Skeletal muscle satellite cell (primary cell): ENCODE measurements around the gene CBR4.
A peak's percentile ranks its signal among the peaks of the same experiment; 100 is the strongest.
"Not testable (repeated sequence)": the region's sequence is repeated elsewhere in the genome, so short reads cannot be mapped to it uniquely, and the experiment has no call there.

Experiments used
- H3K27me3 ChIP-seq: 2 replicates; pipeline ENCODE4 v1.7.0; 2013; ENCODE audit warnings: low read length; ENCODE audit not compliant: control insufficient read depth, insufficient read depth
- H3K36me3 ChIP-seq: 2 replicates; pipeline ENCODE4 v1.7.0; 2013; ENCODE audit warnings: mild to moderate bottlenecking, control low read depth, low read length; ENCODE audit not compliant: insufficient read depth
- H3K4me1 ChIP-seq: 2 replicates; pipeline ENCODE4 v1.7.0; 2013; ENCODE audit warnings: low read length; ENCODE audit not compliant: control insufficient read depth, insufficient read depth
- H3K4me2 ChIP-seq: 2 replicates; pipeline ENCODE4 v1.7.0; 2013; ENCODE audit warnings: mild to moderate bottlenecking, low read length
- H3K4me3 ChIP-seq: 2 replicates; pipeline ENCODE4 v1.7.0; 2013; ENCODE audit warnings: low read length
- H3K9ac ChIP-seq: 2 replicates; pipeline ENCODE4 v1.7.0; 2013; ENCODE audit warnings: mild to moderate bottlenecking, low read depth, low read length, moderate library complexity
- H3K9me3 ChIP-seq: replicated peaks from 2 replicates; pipeline ENCODE4 v1.7.0; 2013; ENCODE audit warnings: mild to moderate bottlenecking, control low read depth, low read length
- small RNA-seq: library from RNA; depleted of rRNA; stranded (forward); fragments of <200 nt; gene quantifications from one replicate; pipeline ENCODE3, GENCODE V24; 2012

Gene CBR4

DNA sequence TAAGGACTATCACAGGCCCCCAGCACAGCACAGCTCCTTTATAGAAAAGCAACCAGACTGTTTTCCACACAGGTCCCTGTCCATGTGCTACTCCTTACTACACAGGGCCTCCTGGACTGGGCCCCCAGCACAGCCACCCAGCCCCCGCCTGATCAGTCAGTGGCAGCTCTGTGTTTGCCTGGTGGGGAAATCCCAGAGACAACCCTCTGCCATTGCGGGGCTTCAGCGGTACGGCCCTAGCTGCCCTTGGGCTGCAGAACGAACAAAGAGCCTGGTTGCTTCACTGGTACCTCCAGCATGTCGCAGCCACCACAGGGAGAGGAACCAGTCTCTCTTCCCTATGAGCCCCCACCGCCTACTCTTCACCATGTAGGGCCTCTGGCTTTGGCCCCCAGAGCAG is 30.7 kb downstream of the CBR4 start:
- Histone ChIP-seq H3K9me3 (no peaks in the 10 kb centered on the region), H3K9ac (no peak overlapping the region), H3K4me2 (no peak overlapping the region), H3K4me1 (peaks cover 11% of the 10 kb centered on the region), H3K36me3 (peaks cover 25% of the 10 kb centered on the region), H3K27me3 (no peaks in the 10 kb centered on the region), H3K4me3 (no peak overlapping the region)

DNA sequence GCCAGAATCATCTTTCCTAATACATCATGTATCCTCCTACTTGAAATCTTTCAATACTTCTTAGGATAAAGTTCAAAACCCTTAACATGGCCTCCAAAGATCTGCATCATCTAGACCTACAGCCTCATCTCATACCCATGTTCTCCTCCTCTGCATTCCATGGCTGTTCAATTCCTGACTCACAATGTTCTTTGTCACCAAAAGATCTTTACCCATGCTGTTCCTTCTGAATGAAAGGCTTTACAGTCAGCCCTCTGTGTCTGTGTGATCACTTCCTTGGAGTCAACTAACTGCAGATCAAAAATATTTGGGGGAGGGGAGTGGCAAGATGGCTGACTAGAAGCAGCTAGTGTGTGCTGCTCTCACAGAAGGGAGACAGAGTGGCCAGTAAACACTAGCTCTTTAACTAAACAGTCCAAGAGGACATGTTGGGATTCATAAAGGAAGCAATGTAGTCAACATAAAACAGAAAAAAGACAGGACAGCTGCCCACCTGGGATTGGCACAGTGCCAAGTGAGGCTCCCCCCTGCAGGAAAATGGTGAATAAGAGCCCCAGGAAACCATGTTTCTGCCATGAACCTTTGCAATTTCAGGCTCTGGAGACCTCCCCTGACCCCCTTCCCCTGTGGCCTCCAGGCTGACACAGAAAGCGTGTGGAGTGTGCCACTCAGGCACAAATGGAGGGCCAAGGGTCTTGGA is 31.9 kb downstream of the CBR4 start:
- Histone ChIP-seq H3K9ac (no peak overlapping the region), H3K4me1 (peaks cover 11% of the 10 kb centered on the region), H3K36me3 (peaks cover 27% of the 10 kb centered on the region), H3K27me3 (no peaks in the 10 kb centered on the region), H3K4me3 (peak overlapping the region; percentile 7), H3K9me3 (no peaks in the 10 kb centered on the region), H3K4me2 (no peak overlapping the region)

DNA sequence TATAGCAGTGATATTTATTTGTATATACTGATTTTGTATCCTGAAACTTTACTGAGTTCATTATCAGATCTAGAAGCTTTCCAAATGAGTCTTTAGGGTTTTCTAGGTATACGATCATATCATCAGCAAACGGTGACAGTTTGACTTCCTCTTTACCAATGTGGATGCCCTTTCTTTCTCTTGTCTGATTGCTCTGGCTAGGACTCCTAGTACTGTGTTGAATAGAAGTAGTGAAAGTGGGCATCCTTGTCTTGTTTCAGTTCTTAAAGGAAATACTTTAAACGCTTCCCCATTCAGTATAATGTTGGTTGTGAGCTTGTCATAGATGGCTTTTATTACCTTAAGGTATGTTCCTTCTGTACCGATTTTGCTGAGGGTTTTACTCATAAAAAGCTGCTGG is 37.5 kb downstream of the CBR4 start:
- Histone ChIP-seq H3K36me3 (peaks cover 27% of the 10 kb centered on the region), H3K9me3 (no peaks in the 10 kb centered on the region), H3K4me2 (no peak overlapping the region), H3K27me3 (no peaks in the 10 kb centered on the region), H3K4me3 (no peak overlapping the region), H3K4me1 (no peaks in the 10 kb centered on the region), H3K9ac (no peak overlapping the region)

DNA sequence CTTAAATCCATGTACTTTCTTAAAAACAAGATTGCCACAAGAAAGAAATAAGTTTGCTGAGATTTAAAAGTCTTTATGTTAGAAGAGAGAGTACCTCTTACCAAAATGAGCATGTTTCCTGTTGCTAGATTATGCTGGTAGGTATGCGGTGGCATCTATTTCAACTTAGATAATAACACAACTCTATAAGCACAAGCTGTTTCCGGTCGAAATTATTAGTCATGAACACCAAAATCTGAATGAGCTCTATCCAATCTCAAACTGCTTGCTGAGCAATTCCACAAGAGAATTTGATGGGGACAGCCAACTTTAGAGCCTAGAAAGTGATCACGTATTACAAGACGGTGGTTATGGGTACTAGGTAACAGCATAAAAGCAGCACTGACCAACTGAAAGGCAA is 49.3 kb downstream of the CBR4 start:
- Histone ChIP-seq H3K36me3 (no peaks in the 10 kb centered on the region), H3K9ac (no peak overlapping the region), H3K4me1 (no peaks in the 10 kb centered on the region), H3K27me3 (no peaks in the 10 kb centered on the region), H3K9me3 (no peaks in the 10 kb centered on the region), H3K4me2 (no peak overlapping the region), H3K4me3 (no peak overlapping the region)

DNA sequence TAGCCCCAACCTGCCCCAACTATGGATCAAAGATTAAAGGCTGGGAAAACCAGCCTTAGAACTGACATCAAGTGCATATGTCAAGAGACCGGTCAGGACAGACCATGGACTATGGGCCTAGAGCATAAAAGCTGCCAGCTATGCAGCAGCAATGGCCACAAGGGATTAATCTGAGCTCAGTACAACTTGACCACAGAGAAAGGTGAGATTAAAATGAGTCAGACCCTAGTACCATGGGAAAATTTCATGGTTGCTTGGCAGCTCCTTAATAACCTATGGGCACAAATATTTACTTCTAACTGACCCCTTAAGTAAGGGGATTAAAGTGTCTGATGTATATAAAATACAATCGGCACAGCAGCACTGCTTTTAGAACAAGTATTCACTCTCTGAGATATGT is 54.4 kb downstream of the CBR4 start:
- no peaks in the 10 kb centered on the region for H3K4me1 ChIP-seq
- no peak overlapping the region for H3K4me2 ChIP-seq
- no peaks in the 10 kb centered on the region for H3K27me3 ChIP-seq
- H3K36me3 ChIP-seq, result no peaks in the 10 kb centered on the region
- H3K4me3 ChIP-seq, result no peak overlapping the region
- H3K9me3 ChIP-seq, result no peaks in the 10 kb centered on the region
- no peak overlapping the region for H3K9ac ChIP-seq

DNA sequence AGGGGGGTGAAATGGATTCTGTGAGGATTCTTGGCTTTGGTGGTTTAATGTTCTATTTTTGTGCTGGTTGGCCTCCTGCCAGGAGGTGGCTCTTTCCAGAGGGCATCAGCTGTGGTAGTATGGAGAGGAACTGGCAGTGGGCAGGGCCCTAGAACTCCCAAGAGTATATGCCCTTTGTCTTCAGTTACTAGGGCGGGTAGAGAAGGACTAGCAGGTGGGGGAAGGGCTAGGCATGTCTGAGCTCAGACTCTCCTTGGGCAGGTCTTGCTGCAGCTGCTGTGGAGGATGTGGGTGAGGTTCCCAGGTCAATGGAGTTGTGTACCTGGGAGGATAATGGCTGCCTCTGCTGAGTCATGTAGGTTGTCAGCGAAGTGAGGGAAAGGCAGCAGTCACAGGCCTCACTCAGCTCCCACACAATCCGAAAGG is 57.2 kb downstream of the CBR4 start:
- H3K4me1 ChIP-seq, H3K27me3 ChIP-seq, H3K4me3 ChIP-seq, H3K4me2 ChIP-seq, H3K9me3 ChIP-seq, H3K36me3 ChIP-seq, H3K9ac ChIP-seq: not testable (repeated sequence)

DNA sequence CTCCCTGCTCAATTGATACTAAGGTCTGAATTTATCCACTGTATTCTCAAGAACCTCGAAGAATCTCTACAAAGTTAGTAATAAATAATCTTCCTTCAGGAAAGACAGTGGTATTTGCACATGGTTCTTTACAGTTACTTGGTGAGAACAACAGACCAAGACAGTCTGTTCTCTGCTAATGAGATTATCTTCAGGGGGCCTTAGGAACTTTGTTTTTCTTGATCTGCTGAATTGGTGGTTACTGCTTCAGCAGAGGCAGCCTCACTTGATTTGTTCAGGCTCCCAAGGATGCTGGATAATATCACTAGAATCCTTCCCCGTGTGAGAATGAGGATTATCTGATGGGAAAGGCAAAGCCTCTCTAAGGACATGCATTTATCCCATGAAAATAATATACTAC is 64.8 kb downstream of the CBR4 start:
- H3K4me3 ChIP-seq, result no peak overlapping the region
- no peaks in the 10 kb centered on the region for H3K4me1 ChIP-seq
- H3K9me3 ChIP-seq, result no peaks in the 10 kb centered on the region
- H3K36me3 ChIP-seq, result no peaks in the 10 kb centered on the region
- H3K9ac ChIP-seq, result no peak overlapping the region
- H3K4me2 ChIP-seq, result no peak overlapping the region
- H3K27me3 ChIP-seq, result no peaks in the 10 kb centered on the region

DNA sequence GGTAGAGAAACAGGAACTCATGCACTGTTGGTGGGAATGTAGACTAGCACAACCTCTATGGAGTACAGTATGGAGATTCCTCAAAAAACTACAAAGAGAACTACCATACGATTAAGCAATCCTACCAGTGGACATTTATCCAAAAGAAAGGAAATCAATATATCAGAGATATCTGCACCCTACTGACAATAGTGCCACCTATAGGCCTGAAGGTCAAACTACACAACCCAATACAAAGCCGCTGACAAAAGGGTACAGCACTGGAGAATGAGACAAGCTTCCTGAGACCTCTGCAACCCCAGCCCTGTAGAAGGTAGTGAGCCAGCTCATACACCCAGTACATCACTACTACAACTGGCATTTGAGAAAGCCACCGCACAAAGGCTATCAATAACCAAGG is 67.1 kb downstream of the CBR4 start:
- H3K4me2 ChIP-seq, result no peak overlapping the region
- no peak overlapping the region for H3K4me3 ChIP-seq
- H3K36me3 ChIP-seq, result no peaks in the 10 kb centered on the region
- no peaks in the 10 kb centered on the region for H3K9me3 ChIP-seq
- H3K9ac ChIP-seq, result no peak overlapping the region
- H3K4me1 ChIP-seq, result no peaks in the 10 kb centered on the region
- no peaks in the 10 kb centered on the region for H3K27me3 ChIP-seq

Small RNA genes within 50 kb of the gene (small RNA-seq; reads per million reads assigned to genes)
- 5.5 reads per million, percentile 86 among the genes with 10 or more reads in this experiment for gene RNY4P17
